GM19239 (cell line): ENCODE data around the gene GHRH.
A peak's percentile ranks its signal among the peaks of the same experiment; 100 is the strongest.

ENCODE experiments used
- DNase-seq: peaks from one replicate; pipeline ENCODE4 v3.0.0; 2011; ENCODE audit warnings: low spot score; ENCODE audit not compliant: insufficient read length
- FAIRE-seq: peaks from 2 replicates; lab custom pipeline; 2011; peaks lifted over from hg19 to GRCh38; lab: Jason Lieb, UNC

Gene GHRH, protein sequence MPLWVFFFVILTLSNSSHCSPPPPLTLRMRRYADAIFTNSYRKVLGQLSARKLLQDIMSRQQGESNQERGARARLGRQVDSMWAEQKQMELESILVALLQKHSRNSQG

DNA sequence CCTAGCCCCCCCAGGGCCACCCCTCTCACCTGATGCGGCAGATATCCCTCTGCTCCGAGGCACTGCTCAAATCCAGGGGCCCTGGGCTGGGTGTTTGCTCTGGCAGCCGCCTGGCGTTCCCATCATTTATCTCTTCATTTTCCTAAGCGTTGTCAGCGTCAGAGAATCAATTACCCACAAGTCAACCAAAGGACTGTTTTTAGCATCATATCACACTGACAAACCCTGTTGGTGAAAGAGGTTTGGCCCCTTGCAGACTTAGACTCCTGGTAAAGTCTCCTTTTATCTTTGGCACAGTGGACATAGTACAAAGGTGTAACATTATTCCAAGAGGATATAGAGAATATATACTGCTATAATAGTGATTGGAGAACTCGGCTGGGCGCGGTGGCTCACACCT, at the start of gene GHRH:
GHRH (minus strand) TSS at position 101 of the 400 bp plus-strand sequence. CDS start 4,925 bp downstream, outside the sequence.
- FAIRE-seq = no peak
- no peak for DNase-seq

DNA sequence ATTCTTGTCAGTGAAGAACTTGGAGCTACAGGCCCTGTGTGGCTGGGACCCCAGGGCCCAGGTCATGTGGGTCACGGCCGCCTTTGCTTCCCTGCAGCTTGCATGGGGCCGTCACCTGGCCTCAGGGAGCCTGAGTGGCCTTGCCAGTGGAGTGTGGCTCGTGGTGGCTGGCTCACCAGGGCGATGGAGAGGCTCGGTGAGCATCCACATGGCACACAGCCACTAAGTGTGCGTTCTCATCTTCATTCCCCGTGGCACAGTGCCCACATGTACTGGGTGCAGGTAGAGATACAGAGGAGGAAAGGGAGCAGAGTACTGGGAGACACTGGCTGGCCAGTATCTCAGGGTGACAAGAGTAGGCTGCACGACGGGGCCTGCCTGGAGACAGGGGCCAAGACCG, 49.3 kb upstream of the GHRH start:
- DNase-seq (no peak), FAIRE-seq (no peak)

- FAIRE-seq = no peak
- no peak for DNase-seq
Measured at GRCh38 chr20:37309936-37310590, 48.4 kb upstream of the GHRH start.

- DNase-seq (no peak), FAIRE-seq (no peak)
Measured at GRCh38 chr20:37309290-37309689, 47.7 kb upstream of the GHRH start.

- peak; percentile 97 for FAIRE-seq
- DNase-seq = peak; percentile 54
Measured at GRCh38 chr20:37308086-37309050, 46.8 kb upstream of the GHRH start.

DNA sequence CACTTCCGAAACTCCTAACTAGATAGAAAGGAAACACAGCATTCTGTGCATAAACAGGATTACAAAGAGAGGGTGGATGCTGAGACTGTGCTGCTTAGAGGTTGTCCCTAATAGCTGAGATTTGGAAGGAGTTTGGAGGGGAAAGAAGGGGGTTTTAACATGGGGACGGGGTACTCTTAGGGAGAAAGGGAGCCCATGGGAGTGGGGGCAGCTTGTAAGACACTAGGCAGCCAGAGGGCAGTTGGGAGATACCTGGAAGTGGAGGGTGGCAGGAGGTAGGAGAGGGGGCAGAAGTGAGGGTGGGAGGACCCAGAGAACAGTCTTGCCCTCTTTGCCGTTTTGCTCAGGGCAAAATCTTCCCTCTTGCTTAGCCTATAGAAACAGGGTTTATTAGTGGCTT, 44.2 kb upstream of the GHRH start:
- no peak for FAIRE-seq
- DNase-seq = no peak

DNA sequence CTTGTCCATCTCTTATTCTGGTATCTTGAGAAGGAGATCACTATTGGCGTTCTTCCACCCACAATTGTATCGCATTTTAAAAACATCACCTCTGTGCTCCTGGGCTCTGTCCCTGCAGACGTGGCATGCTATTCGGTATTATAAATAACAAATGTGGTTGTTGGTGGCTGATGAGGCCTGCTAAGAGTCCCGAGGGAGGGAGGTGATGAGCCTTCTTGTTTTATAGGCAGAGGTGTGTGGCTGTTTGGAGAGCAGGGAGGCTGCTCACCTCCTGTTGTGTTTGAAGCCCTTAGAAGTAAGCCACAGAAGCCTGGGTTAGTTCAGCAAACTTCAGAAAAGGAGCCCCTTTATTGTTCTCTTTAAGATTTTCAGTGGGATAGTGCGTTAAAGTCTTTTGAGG, 43.5 kb upstream of the GHRH start:
- FAIRE-seq = no peak
- DNase-seq = no peak

- FAIRE-seq (no peak), DNase-seq (no peak)
Measured at GRCh38 chr20:37303637-37304036, 42.0 kb upstream of the GHRH start.

- FAIRE-seq (no peak), DNase-seq (no peak)
Measured at GRCh38 chr20:37302981-37303380, 41.4 kb upstream of the GHRH start.

DNA sequence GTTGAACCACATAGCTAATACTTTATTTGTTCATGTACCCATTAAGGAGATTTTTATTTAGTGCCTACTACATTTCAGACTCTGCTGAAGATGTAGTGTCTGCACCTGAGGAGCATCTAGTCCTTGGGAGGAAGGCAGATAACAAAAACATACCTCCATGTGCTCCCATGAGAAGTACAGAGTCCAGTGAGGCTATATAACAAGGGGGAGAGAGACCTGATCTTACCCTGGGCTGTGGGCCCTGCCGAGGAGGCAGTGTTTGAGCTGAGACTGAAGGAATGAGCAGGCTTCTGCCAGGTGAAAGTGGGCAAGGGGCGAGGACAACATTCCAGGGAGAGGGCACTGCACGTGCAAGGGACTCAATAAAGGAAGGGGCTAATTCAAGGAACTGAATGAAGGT, 39.9 kb upstream of the GHRH start:
- no peak for FAIRE-seq
- DNase-seq = no peak

- no peak for DNase-seq
- FAIRE-seq = no peak
Measured at GRCh38 chr20:37301120-37301519, 39.5 kb upstream of the GHRH start.

DNA sequence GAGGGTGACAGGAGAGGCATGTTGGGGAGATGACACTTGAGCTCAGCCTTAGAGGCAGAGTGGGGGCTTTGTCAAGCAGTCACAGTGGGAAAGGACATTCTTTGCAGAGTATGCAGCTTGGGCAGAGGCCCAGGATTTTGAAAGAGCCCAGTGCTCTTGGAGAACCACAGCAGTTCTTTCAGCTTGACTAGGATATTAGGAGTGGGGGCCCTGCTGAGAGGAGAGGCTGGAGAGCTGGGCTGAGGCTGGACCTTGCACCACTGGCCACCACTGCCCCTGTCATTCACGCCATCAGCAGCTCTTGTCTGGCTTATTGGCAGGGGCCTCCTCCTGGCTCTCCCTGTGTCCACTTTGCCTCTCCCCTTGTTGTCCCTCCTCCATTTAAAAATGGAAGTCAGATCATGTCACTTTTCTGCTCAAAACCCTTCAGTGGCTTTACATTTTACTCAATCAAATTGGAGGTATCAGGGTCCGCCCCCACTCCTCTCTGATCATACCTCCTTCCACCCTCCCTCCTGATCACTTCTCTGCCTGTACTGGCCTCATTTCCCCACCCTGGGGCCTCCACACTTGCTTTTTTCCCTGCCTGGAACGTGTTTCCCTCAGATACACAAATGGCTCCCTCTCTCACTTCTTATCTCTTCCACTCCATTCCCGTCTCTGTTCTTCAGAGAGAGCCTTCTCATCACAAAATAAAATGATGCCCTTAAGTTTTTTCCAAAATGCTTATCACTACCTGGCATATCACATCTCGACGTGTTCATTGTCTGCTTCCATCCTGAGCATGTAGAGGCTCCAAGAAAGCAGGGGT, 38.3 kb upstream of the GHRH start:
- DNase-seq (no peak), FAIRE-seq (no peak)

GRCh38 chr20:37298190-37298939, 36.8 kb upstream of the GHRH start:
- FAIRE-seq (no peak), DNase-seq (no peak)

GRCh38 chr20:37297066-37297736, 35.6 kb upstream of the GHRH start:
- DNase-seq (no peak), FAIRE-seq (no peak)

DNA sequence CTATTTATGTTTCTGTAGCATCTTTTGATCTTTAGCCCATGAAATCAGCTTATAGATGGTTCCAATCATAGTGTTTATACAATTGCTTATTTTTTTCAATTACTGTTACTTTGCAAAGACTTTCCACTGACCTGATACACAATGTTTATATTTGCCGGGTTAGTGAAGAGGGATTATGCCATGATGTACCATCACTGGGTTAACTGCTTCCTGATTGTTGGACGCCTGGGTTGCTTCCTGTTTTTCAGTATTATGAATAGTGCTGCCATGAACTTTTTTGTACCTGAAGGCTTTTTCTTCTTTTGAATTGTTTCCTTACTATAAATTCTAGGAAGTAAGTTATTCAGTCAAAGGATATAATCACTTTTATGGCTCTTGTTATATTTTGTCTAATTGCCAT, 34.8 kb upstream of the GHRH start:
- DNase-seq (no peak), FAIRE-seq (no peak)

DNA sequence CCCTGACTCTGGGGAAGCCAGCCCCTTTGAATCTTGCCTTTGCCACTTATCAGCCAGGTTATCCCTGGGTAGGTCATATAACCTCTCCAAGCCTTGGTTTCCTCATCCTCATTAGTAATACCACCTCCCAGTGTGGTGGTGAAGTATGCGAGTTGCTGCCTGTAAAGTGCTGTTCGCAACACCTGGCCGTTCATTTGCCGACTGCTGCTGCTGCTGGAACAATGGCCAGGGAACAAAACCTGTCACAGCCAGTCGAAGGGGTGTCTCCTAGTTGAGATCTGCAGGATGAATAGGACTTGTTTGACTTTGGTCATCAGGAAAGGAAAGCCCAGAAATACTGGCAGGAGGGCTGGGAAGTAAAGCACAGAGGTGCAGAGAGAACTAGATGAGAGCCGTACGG, 34.0 kb upstream of the GHRH start:
- FAIRE-seq (no peak), DNase-seq (no peak)

DNA sequence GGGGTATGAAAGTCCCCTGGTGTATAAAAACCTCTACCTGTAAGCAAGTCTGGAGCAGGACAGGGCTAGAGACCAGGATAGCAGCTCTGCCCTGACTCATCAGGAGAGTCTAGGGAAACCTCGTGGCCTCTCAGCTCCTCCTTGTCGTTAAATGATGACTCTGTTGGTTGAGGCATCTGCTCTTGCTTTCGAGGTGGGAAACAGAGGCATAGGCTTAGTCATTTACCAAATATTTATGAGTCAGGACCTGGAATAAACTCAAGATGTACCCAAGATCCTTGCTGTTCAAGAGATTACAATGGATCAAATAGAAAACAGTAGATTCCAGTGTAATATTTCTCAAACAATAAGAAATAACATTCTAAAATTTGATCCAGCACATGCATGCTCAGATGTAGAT, 33.4 kb upstream of the GHRH start:
- no peak for DNase-seq
- no peak for FAIRE-seq

- DNase-seq (no peak), FAIRE-seq (no peak)
Measured at GRCh38 chr20:37294262-37294981, 32.8 kb upstream of the GHRH start.
